CD4-positive, alpha-beta T cell treated with Interleukin-17A for 4 hours (primary cell): Measurements from ENCODE around the gene RPE.

Experiments used
- DNase-seq: peaks from one replicate; pipeline ENCODE4 v3.0.0-alpha.2; 2020; ENCODE audit warnings: mixed read lengths

The RPE gene

GRCh38 chr2:210003359-210003758 lies 921 bp downstream of the RPE start:
- DNase-seq: no peak

DNA sequence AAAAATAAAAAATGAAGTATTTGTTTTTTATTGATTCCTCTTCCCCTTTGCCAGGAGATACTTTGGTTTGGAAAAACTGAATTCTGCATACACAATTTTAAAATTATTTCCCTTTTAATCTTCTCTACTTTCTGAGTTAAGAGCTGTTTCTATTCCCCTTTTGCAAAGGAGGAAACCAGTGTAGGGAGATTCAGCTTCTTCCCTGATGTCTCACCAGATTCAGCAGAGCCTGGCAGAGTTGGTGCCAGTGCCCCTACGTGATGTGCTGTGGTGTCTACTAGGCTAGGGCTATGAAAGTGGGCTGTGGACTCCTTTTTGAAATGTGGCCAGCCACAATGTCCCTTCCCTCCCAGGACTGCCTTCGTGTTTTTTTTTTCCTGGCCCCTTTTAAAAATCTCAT lies 2.4 kb downstream of the RPE start:
- DNase-seq: no peak

- no peak for DNase-seq
These were observed 5.5 kb downstream of the RPE start for GRCh38 chr2:210007895-210008294.

GRCh38 chr2:210009126-210009525 lies 6.7 kb downstream of the RPE start:
- no peak for DNase-seq

- DNase-seq: no peak
These were observed 7.5 kb downstream of the RPE start for GRCh38 chr2:210009896-210010295.

- no peak for DNase-seq
These were observed 17.7 kb downstream of the RPE start for GRCh38 chr2:210020138-210020537.

DNA sequence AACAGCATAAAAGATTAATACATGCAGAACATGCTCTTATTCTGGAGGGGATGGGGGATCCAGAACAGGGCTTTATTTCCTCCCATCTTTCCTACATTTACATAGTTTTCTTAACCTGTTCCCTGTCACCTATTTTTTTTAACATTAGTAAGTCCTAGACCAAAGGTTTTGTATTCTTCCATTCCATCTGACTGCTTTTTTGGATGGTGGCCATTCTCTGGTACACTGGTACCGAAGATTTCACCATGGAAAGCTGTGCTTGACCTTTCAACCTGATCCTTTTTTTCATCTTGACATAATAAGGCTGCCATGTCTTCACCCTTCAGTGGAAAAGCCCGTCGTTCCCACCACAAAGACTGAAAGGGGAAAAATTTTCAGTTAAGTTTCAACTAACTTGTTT lies 20.4 kb downstream of the RPE start:
- no peak for DNase-seq

GRCh38 chr2:210027608-210028007 lies 25.2 kb downstream of the RPE start:
- no peak for DNase-seq

- no peak for DNase-seq
These were observed 25.7 kb downstream of the RPE start for GRCh38 chr2:210028178-210028577.

GRCh38 chr2:210034087-210034683 lies 31.7 kb downstream of the RPE start:
- no peak for DNase-seq

DNA sequence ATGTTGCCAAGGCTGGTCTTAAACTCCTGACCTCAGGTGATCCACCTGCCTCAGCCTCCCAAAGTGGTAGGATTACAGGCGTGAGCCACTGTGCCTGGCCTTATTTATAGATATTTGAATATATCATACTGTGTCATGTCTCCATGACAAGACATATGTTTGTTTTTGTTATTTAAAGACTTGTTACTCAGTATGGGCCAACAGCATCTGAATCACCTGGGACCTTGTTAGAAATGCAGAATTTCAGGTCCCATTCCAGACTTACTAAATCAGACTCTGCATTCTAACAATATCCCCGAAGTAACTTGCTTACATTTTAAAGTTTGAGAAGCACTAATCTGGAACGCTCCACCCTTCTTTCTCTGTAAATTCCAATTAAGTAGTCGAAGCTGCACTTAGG lies 33.2 kb downstream of the RPE start:
- DNase-seq: no peak

GRCh38 chr2:210038078-210038477 lies 35.6 kb downstream of the RPE start:
- DNase-seq: no peak

DNA sequence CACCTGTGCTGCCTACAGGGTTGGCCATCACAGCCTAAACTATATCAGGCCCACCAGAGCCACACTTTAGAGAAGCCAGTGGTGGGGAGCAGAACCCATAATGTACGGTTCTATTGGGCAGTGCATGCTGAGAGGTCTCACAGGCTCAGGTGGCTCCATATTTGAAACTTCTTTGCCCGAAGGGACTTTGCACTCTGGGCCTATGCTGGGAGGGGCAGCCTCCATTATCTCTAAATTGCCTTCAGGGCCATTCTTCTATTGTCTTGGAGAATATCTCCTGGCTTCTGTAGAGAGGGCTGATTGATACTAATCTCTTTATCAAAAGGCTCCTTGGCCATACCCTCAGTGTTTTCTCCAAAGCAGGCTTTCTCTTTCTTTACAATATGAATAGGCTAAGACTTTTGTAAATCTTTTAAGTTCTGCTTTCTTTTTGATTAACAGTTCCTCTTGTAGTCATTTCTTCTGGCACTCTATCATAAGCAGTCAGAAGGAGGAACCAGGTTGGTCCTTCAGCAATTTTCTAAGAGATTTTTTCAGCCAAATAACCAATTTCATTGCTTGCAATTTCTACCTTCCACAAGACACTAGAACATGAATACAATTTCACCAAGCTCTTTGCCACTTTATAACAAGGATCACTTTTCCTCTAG lies 44.5 kb downstream of the RPE start:
- no peak for DNase-seq

- DNase-seq: no peak
These were observed 47.4 kb downstream of the RPE start for GRCh38 chr2:210049831-210050230.

- DNase-seq: no peak
These were observed 48.4 kb downstream of the RPE start for GRCh38 chr2:210050885-210051284.

GRCh38 chr2:210054696-210055095 lies 52.3 kb downstream of the RPE start:
- no peak for DNase-seq

- no peak for DNase-seq
These were observed 53.4 kb downstream of the RPE start for GRCh38 chr2:210055825-210056224.

DNA sequence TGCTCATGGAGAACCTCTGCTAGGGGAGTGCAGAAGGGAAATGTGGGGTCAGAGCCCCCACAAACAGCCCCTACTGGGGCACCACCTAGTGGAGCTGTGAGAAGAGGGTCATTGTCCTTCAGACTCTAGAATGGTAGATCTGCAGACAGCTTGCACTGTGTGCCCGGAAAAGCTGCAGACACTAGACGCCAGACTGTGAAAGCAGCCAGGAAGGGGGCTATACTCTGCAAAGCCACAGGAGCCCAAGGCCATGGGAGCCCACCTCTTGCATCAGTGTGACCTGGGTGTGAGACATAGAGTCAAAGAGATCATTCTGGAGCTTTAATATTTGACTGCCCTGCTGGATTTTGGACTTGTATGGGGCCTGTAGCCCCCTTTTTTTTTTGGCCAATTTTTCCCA lies 60.9 kb downstream of the RPE start:
- DNase-seq: no peak
